HFFc6 (cell line): Measurements from ENCODE around the gene EML1. TPM values are rescaled to one million over a fixed set of nuclear protein-coding genes. Genes with fewer than 3 reads are reported as not detected.

Experiments used
- DNase-seq: peaks from one replicate; pipeline ENCODE4 v3.0.0-alpha.2; 2018
- H3K27ac Mint-ChIP-seq: 2 replicates; pipeline ENCODE4 v1.8.0; 2020; ENCODE audit warnings: mild to moderate bottlenecking, mixed read lengths
- H3K27me3 Mint-ChIP-seq: 2 replicates; pipeline ENCODE4 v1.8.0; 2021; ENCODE audit warnings: mild to moderate bottlenecking, moderate library complexity, mixed read lengths; ENCODE audit not compliant: insufficient read depth
- H3K36me3 Mint-ChIP-seq: 2 replicates; pipeline ENCODE4 v1.8.0; 2021; ENCODE audit warnings: low read depth, mixed read lengths
- H3K4me1 Mint-ChIP-seq: 2 replicates; pipeline ENCODE4 v1.8.0; 2020; ENCODE audit warnings: low read depth, mixed read lengths
- H3K4me3 Mint-ChIP-seq: 2 replicates; pipeline ENCODE4 v1.8.0; 2020; ENCODE audit warnings: mild to moderate bottlenecking, moderate library complexity, mixed read lengths
- H3K9me3 Mint-ChIP-seq: 2 replicates; pipeline ENCODE4 v1.8.0; 2020; ENCODE audit warnings: mild to moderate bottlenecking, mixed read lengths
- total RNA-seq, 6 experiments: library from RNA; stranded (reverse); fragmentation: NEBNext Ultra II Directional; extraction: Animal tissue kit (Norgen Biotek cat#: 25700); gene quantifications; 2 replicates in 1 of 6; 3 replicates in 5 of 6; pipeline ENCODE4 v1.2.3, GENCODE V29; 2021
- TF ChIP-seq, protein P1 (sequence below): fragments of 200-600 bp; sonication (generic); IDR thresholded peaks from 2 replicates; pipeline ENCODE4 v1.5.0; 2021; ENCODE audit warnings: antibody characterized with exemption, mild to moderate bottlenecking

EML1 gene
- total RNA-seq, 6 experiments from 2014 or later = 13.2 to 27.6 (median 22.2) TPM

DNA sequence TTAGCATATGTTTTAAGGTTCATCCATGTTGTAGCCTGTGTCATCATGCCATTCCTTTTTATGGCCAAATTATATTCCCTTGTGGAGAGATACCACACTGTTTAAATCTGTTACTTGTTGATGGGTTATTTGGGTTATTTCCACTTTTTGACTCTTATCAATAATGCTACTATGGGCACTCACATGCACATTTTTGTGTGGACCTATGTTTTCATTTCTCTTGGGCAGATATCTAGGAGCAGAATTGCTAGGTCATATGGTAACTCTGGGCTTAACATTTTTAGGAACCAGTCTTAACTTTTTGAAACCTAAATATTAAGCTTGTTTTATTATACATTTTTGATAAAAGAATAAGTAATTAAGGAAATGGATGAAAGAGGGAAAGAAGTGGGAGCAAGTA lies 4.0 kb downstream of the EML1 start:
- H3K36me3 Mint-ChIP-seq = peaks cover 18% of the 10 kb centered on the region
- peaks cover 31% of the 10 kb centered on the region for H3K4me1 Mint-ChIP-seq
- TF ChIP-seq, protein P1, sequence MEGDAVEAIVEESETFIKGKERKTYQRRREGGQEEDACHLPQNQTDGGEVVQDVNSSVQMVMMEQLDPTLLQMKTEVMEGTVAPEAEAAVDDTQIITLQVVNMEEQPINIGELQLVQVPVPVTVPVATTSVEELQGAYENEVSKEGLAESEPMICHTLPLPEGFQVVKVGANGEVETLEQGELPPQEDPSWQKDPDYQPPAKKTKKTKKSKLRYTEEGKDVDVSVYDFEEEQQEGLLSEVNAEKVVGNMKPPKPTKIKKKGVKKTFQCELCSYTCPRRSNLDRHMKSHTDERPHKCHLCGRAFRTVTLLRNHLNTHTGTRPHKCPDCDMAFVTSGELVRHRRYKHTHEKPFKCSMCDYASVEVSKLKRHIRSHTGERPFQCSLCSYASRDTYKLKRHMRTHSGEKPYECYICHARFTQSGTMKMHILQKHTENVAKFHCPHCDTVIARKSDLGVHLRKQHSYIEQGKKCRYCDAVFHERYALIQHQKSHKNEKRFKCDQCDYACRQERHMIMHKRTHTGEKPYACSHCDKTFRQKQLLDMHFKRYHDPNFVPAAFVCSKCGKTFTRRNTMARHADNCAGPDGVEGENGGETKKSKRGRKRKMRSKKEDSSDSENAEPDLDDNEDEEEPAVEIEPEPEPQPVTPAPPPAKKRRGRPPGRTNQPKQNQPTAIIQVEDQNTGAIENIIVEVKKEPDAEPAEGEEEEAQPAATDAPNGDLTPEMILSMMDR = no peak
- no peaks in the 10 kb centered on the region; the same call in 1 of the 2 replicates for H3K27me3 Mint-ChIP-seq
- H3K9me3 Mint-ChIP-seq = no peaks in the 10 kb centered on the region
- no peak overlapping the region for H3K27ac Mint-ChIP-seq
- no peak for DNase-seq
- H3K4me3 Mint-ChIP-seq = no peak overlapping the region

DNA sequence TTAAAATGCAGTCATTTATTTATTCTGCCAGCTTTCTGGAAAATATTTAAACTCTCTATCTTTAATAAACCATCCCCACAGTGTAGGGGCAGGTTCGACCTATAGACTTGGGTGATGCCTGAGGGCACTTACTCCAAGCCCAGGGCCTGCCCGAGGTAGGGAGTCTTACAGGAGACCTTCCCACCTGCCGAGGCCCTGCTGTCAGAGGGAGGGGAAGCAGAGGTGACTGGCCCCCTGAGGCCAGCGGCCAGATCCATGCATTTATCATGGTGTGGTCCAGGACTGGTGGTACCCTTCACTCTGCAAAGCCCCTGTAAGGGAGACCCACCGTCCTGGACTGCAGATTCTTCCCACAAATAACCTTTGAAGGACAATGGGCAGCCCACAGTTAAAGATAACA lies 7.6 kb downstream of the EML1 start:
- Mint-ChIP-seq H3K27ac (no peak overlapping the region), H3K27me3 (peaks cover 3% of the 10 kb centered on the region), H3K9me3 (no peaks in the 10 kb centered on the region), H3K36me3 (peaks cover 18% of the 10 kb centered on the region), H3K4me3 (no peak overlapping the region), H3K4me1 (peaks cover 17% of the 10 kb centered on the region)
- TF ChIP-seq, protein P1 = no peak
- no peak for DNase-seq

DNA sequence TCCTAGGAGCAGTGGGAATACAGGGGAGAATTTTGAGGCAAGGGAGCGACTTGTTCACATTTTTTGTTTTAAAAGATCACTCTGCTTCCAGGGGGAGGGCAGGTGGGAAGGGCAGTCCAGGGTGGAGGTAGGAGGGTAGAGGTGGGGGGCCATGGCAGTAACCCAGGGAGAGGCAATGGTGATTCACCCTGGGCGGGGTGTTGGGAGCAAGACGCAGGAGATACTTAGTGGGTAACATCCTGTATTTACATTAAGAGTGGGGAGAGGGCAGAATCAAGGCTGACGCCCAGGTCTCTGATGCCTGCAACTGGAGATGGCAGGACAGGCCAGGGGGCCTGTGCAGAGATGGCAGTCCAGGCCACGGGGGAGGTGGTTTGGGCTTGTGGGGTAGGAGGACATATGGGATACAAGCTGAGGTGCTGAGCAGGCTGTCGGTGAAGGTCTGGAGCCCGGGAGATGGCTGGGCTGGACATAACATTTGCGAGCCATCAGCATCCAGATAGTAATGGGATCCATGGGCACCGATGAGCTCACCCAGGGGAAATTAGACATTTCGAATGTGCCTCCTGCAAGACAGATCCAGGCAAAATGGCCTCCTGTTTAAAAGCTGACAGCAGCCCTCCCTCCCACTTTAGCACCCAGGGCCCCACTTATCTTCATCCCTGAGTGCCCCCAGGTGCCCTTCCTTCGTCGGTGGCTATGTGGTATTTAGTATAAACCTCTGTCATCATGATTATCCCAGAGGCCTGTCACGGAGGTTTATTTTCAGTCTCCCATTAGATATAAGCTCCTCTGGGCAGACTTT lies 9.3 kb downstream of the EML1 start:
- Mint-ChIP-seq H3K9me3 (no peaks in the 10 kb centered on the region), H3K27ac (no peak overlapping the region), H3K4me1 (peaks cover 17% of the 10 kb centered on the region), H3K4me3 (no peak overlapping the region), H3K36me3 (peaks cover 9% of the 10 kb centered on the region), H3K27me3 (peaks cover 6% of the 10 kb centered on the region)
- DNase-seq = no peak
- TF ChIP-seq, protein P1 = no peak

DNA sequence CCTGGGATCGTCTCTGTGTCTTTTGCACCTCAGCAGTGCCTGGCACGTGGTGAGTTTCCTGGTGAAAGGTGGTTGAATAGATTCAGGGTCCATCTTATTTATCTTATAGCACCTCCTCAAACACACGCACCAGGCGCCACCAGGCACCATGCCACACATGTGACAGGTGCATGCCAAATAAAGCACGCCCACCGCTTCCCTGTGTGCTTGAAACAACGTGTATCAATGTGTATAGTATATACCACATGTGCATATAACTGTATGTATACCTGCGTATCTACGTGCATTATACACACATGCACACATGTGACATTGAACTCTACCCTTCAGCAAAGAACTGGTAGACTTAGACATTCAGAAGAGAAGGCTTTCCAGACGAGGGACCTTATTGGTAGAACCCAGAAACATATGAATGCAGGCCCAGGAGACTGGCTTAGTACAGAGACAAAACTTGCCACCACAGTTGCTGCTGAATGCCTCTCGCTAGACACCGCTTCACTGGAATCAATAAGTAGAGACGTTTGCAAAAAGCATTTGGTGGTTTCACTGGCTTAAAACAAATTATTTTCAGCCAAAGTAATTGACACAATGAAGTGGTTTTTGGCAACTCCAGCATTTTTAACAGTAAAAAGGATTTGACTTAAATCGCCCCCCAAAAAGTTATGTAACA lies 10.0 kb downstream of the EML1 start:
- Mint-ChIP-seq H3K27ac (no peak overlapping the region), H3K27me3 (peaks cover 6% of the 10 kb centered on the region), H3K4me1 (peaks cover 25% of the 10 kb centered on the region), H3K9me3 (no peaks in the 10 kb centered on the region), H3K4me3 (no peak overlapping the region), H3K36me3 (peaks cover 4% of the 10 kb centered on the region; the same call in 1 of the 2 replicates)
- TF ChIP-seq, protein P1 = no peak
- DNase-seq = no peak

DNA sequence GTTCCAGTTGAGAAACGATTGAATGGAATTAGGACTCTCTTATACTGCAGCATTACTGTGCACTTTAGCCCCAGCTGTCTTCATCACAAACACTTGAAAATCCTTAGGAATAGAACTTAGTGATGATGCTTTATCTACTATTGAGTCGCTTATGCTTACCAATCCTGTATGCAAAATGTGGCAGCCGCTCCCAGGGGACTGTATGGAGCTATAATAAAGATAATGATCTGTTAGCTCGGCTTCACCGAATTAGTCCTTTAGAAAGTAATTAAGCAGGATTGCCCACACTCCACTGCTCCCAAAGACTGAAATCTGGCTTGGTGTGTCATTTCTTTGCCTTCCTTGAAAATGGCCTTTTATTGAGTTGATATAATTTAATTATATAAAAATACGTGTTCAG lies 10.6 kb downstream of the EML1 start:
- no peaks in the 10 kb centered on the region for H3K9me3 Mint-ChIP-seq
- H3K36me3 Mint-ChIP-seq = peaks cover 4% of the 10 kb centered on the region; the same call in 1 of the 2 replicates

More for the DNA sequence above, 10.6 kb downstream of the EML1 start:
- Mint-ChIP-seq H3K27ac (no peak overlapping the region), H3K27me3 (peaks cover 6% of the 10 kb centered on the region), H3K4me1 (peaks cover 30% of the 10 kb centered on the region), H3K4me3 (no peak overlapping the region)
- TF ChIP-seq, protein P1 = no peak
- no peak for DNase-seq
